ENCODE measurements around the gene PSMB2.
"Not testable (repeated sequence)": the region's sequence is repeated elsewhere in the genome, so short reads cannot be mapped to it uniquely, and the experiment has no call there.

Gene PSMB2

GRCh38 chr1:35641233-35641866 is at the start of gene PSMB2:
PSMB2 (minus strand) TSS chr1:35641526; CDS start chr1:35641432, 94 bp downstream.
- DNase-seq: peak; percentile 100

- peak; percentile 42 for DNase-seq
Measured at GRCh38 chr1:35691080-35691479, 49.8 kb upstream of the PSMB2 start.

DNA sequence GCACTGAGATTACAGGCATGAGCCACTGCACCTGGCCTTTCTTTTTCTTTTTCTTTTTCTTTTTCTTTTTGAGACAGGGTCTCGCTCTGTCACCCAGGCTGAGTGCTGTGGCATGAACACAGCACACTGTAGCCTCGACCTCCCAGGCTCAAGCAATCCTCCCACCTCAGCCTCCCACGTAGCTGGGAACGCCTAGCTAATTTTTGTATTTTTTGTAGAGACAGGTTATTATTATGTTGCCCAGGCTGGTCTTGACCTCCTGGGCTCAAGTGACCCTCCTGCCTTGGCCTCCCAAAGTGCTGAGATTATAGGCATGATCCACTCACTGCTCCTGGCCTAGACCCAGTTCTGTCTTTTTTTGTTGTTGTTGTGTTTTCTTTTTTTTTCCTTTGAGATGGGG is 48.8 kb upstream of the PSMB2 start:
- not testable (repeated sequence) for DNase-seq

DNA sequence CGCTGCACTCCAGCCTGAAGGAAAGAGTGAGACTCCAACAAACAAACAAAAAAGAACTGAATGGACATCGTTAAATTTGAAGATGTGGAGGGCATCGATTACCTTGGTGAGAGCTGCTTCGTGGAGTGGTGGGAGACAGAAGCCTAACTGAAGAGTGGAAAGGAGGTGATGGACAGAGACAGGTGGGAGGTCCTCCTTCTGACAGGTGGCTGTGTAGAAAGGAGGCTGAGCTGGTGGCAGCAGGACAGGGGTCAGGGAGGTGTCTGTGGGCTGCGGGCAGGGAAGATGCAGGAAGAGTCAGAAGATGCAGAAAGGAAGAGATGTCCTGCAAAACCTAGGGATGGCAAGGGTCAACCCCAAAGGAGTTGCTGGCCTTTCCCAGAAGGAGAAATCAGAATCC is 46.8 kb upstream of the PSMB2 start:
- no peak for DNase-seq

DNA sequence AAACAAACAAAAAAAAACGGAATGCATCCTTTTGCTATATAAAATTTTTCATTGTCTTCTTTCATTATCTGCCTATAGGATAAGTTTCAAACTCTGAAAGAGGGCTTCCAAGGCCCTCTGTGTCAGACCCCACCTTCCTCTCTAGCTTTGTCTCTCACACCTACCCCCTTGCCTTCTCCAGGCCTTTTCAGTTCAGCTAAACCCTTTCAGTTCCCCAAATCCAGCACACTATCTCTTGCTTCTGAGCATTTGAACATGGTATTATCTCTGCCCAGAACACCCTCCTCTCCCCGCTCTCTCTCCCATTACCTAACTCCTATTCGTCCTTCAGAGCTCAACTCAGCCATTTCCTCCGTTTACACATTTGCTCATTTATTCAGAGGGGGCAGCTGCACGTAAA is 41.7 kb upstream of the PSMB2 start:
- DNase-seq: no peak

DNA sequence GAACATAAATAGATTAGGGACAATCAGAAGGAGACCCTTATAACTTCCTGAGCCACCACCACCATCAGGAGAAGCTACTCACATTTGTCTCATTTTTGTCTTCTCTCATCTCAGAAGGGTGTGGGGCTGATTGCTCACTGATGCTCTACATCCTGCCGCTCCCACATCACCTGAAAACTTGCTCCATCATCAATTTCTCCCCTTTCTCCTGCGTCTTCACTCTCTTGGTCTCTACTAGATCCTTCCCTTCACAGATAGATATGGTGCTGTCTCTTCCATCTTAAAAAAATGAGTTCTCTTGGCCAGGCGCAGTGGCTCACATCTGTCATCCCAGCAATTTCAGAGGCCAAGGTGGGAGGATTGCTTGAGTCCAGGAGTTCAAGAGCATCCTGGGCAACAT is 38.9 kb upstream of the PSMB2 start:
- DNase-seq: no peak

GRCh38 chr1:35675773-35676172 is 34.4 kb upstream of the PSMB2 start:
- no peak for DNase-seq

- no peak for DNase-seq
Measured at GRCh38 chr1:35674111-35674510, 32.8 kb upstream of the PSMB2 start.

- DNase-seq: no peak
Measured at GRCh38 chr1:35672116-35672515, 30.8 kb upstream of the PSMB2 start.

DNA sequence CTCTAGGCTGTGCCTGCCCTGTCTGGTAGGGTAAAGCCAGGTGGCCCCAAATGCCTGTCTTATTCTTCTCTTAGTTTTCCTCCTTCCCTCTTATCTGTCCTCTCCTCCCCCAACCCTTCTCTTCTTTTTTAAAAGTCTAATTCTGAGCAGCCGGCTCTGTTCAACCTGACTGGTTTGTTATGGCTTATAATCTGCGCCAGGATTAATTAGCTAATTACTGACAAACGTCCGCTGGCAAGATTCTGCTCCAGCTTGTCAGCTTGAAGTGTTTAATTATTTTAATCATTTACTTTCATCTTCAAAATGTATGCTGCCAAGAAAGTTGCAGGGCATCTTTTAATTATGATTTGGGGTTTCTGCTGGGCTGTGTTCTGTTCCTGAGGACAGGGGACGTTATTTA is 27.2 kb upstream of the PSMB2 start:
- DNase-seq: no peak

DNA sequence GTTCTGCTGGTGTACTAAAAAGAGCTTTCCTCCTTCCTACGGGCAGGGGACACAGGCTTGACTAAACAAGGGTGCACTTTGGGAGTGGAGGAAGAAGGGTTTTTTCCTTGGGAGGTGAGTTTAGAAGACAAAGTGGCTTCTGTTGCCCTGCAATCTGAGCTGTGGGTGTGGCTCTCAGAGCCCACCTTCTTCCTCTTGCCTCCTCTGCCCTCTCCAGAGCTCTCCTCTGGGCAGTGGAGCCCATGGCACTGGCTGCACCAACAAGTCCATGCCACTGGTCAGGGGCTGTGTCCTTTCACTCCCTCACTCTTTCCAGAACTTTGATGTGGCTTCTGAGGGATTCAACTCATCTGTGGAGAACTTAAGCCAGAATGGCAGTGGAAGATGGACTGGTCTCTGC is 25.6 kb upstream of the PSMB2 start:
- DNase-seq: no peak

DNA sequence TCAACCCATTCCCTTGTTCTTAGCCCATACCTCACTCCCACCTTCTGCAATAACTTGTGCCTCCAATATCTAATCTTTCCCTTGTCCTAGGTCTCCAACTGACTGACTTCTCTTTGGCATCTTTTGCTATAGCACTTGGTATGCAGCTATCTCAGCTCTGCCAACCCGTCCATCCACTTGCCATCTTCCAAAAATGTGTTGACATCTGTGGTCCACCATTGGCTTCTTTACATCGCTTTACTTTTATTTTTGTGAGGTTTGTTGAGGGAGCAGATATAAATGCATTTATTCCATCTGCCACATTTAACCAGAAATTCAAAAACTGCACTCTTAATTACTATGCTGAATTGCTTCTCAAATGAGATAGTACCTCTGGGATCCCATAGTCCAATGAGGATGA is 24.9 kb upstream of the PSMB2 start:
- DNase-seq: no peak

- no peak for DNase-seq
Measured at GRCh38 chr1:35663434-35663833, 22.1 kb upstream of the PSMB2 start.

GRCh38 chr1:35661474-35661795 is 20.1 kb upstream of the PSMB2 start:
- DNase-seq: no peak

DNA sequence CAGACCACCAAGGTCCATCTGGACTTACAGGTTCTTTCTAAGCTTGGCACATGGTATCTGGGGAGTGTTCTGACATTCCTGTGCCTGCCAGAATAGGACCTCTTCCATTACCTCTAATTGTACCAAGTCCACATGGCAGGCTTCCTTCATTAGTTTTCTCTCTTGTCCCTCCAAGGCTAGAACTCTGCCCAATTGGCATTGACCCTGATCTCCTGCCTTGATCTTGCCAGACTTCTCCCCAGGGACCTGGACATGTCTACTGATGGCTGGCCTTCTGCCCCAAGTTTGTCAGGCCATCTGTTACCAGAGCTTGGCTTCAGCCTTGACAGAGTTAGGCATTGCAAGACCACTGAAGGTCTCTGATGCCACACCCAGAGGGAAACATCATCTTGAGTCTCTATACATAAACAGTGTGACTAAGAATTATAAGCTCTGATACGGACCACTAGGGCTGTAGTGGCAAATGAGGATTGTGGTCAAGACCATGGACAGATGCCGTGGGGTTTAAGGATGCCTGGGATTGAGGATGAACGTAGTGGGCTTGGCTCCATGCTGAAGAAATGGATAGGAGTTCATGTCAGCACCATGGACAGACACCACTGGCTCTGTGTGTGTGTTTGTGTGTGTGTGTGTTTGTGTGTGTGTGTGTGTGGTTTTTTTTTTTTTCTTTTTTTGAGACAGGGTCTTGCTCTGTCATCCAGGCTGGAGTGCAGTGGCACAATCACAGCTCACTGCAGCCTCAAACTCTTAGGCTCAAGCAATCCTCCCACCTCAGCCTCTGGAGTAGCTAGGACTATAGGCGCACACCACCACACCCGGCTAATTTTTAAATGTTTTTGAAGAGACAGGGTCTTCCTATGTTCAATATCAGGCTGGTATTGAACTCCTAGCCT is 19.5 kb upstream of the PSMB2 start:
- no peak for DNase-seq

- no peak for DNase-seq
Measured at GRCh38 chr1:35659589-35659988, 18.3 kb upstream of the PSMB2 start.

GRCh38 chr1:35657851-35658250 is 16.5 kb upstream of the PSMB2 start:
- no peak for DNase-seq

DNA sequence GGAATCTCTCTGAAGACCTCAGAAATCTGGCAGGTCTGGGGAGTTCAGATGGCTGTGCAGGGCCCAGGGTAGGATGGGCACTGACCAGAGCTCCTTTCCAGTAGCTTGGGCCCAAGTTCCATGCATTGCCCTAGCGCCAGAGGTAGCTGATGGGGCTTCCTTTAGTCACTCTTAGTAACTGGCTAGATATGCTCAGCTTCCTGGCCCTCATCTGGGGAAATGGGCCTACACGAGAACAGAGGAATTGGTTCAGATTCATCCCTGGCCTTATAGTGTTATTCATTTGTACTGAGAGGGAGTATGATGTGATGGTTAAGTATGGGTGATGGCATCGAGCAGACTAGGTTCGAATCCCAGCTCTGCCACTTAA is 15.5 kb upstream of the PSMB2 start:
- DNase-seq: no peak

GRCh38 chr1:35656148-35656862 is 15.0 kb upstream of the PSMB2 start:
- no peak for DNase-seq

- DNase-seq: no peak
Measured at GRCh38 chr1:35655196-35655595, 13.9 kb upstream of the PSMB2 start.

- no peak for DNase-seq
Measured at GRCh38 chr1:35650416-35650815, 9.1 kb upstream of the PSMB2 start.

DNA sequence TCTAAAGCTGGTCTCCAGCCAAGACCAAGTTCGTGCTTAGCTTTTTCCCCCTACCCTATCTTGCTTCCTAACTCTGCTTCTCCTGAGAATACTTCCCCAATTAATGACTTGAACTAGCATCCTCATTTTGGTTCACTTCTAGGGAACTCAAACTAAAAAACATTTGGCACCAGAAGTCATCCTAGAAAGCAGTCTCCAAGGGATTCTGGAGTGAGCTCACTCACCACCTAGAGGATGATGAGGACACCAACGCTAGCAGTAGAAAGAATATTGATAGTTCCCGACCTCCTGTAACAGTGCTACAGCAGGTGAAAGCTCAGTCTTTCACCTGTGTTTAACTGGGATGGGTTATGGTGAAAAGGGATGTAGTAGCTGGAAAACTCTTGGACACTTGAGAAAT is 4.7 kb upstream of the PSMB2 start:
- peak; percentile 40 for DNase-seq

GRCh38 chr1:35644204-35644603 is 2.9 kb upstream of the PSMB2 start:
- peak; percentile 42 for DNase-seq

- no peak for DNase-seq
Measured at GRCh38 chr1:35642471-35642955, 1.2 kb upstream of the PSMB2 start.

Measured in NCI-H510A treated with DMSO at 0.1 percent for 48 hours (cell line).